ENCODE measurements around the gene TECRL. TPM values are rescaled to one million over a fixed set of nuclear protein-coding genes. Genes with fewer than 3 reads are reported as not detected.

Gene TECRL
- total RNA-seq, 4 donors from 2014 or later = not detected

- no peaks in the 10 kb centered on the region for H3K9me3 ChIP-seq
- no peak overlapping the region for H3K27ac ChIP-seq
Observed at GRCh38 chr4:64250061-64250460, 159.2 kb downstream of the TECRL start.

GRCh38 chr4:64248186-64248585 is 161.1 kb downstream of the TECRL start:
- Histone ChIP-seq H3K27me3 (no peaks in the 10 kb centered on the region), H3K27ac (no peak overlapping the region), H3K9me3 (no peaks in the 10 kb centered on the region), H3K4me1 (no peaks in the 10 kb centered on the region), H3K36me3 (no peaks in the 10 kb centered on the region), H3K4me3 (replicated peaks in 1 of 3) (no peak overlapping the region)
- TF ChIP-seq POLR2A (IDR thresholded peaks at IDR 0.05) (no peak), CTCF (IDR thresholded peaks at IDR 0.05) (no peak)
- no peak for DNase-seq
- intact Hi-C loops (cut with DNase I) = no loop called here

More at GRCh38 chr4:64250061-64250460, 159.2 kb downstream of the TECRL start:
- Histone ChIP-seq H3K4me3 (replicated peaks in 1 of 3) (no peak overlapping the region), H3K4me1 (no peaks in the 10 kb centered on the region), H3K36me3 (no peaks in the 10 kb centered on the region), H3K27me3 (no peaks in the 10 kb centered on the region)
- TF ChIP-seq POLR2A (IDR thresholded peaks at IDR 0.05) = no peak
- no peak for TF ChIP-seq CTCF (IDR thresholded peaks at IDR 0.05)
- intact Hi-C loops (cut with DNase I) = no loop called here
- no peak for DNase-seq

GRCh38 chr4:64230709-64231310 is 178.4 kb downstream of the TECRL start:
- no peak for TF ChIP-seq CTCF (IDR thresholded peaks at IDR 0.05)
- no peak for TF ChIP-seq POLR2A (IDR thresholded peaks at IDR 0.05)
- Histone ChIP-seq H3K4me1 (no peaks in the 10 kb centered on the region), H3K27ac (no peak overlapping the region), H3K9me3 (no peaks in the 10 kb centered on the region), H3K27me3 (no peaks in the 10 kb centered on the region), H3K4me3 (replicated peaks in 1 of 3) (no peak overlapping the region), H3K36me3 (no peaks in the 10 kb centered on the region)
- intact Hi-C loops (cut with DNase I) = no loop called here
- 83 to 84% methylated on average over 3 of the region's 3 CpGs for WGBS, 2 donors
- DNase-seq = no peak

Small RNA genes within 50 kb of the gene (small RNA-seq; reads per million reads assigned to genes)
- not detected for gene RNU6-191P
